AML-193 (cell line): ENCODE data around the gene SMAD2.

Source experiments
- DNase-seq, 2 experiments: peaks; one replicate each; lab custom pipeline; 2025; lab: John Stamatoyannopoulos, UW

Gene SMAD2

DNA sequence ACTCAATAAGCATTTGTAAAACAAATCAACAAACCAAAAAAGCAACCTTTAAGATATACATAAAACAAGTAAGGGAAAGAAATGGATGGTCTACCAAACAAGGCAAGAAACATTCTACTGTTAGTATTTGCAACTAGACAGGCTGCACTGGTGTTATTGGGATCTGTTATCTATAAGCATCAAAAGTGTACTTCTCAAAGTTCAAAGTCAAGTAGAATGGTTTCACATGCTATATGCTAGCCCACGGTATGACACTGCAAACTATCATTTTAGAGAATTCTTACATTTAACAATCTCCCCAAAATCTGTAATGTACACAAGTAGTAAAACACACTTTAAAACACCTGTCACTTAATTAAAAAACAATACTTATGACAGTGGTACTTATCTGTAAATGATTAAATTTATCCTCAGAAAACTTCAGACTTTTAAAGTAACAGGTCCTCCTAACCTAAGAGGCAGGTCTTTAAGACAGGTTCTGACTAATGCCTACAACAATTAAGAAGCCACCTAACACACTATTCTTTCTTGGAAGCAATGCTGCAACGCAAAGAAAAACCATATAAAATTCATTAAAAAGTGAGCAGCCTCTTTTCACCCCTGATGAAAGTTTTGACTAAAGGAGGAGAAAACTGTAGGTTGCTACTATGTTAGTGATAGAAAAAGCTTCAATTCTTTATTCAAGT, 34.8 kb downstream of the SMAD2 start:
- DNase-seq, result no peak

DNA sequence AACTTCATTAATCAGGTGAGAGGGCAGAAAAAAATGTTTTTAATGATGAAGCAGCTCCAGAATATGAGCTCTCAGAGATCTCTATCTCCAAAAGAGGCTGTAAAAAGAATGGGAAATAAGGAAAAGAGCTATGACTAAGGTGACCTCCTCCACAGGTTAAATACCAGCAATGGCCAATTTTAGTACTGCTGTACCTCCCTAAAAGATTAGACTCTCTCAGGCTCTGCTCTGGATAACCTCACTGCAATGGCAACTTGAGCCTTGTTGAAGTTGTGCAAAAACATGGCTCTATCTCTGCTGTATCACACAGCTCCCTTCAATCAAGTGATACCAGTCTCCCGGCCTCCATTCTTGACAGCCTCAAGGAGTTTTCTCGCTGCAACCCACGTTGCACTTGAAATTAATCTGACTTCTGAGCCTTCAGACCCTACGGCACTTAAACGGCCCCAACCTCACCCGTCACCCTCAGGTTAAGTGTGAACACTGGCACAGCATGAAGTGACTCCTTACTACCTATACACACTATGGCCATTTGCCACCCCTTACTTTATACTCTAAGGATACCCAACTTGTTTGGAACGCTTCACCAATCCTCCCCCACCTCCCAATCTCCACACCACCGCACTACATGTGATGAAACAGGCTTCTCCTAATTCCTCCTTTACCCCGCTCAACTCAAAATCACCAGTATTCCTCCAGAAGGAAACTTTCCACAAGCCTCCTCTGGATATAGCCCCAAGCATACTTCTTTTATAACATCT, 36.3 kb downstream of the SMAD2 start:
- DNase-seq, result no peak

DNA sequence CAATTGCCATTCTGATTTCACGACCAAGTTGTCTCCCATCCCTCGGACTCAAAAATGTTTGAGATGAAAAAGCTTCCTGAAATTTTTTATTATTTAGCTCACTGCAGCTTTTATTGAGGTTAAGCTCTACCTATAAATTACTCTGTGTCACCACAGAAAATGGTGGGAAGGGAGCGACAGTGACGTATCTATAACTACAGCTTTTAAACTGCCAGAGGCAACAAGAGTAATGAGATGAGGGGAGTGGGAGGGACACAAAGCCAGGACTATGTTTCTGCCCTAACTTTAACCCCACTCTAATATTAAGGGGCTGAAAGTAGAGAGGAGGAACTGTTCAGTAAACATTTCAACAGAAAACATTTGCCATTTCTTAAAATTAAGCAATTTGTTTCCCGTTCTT, 37.4 kb downstream of the SMAD2 start:
- DNase-seq, result no peak

DNA sequence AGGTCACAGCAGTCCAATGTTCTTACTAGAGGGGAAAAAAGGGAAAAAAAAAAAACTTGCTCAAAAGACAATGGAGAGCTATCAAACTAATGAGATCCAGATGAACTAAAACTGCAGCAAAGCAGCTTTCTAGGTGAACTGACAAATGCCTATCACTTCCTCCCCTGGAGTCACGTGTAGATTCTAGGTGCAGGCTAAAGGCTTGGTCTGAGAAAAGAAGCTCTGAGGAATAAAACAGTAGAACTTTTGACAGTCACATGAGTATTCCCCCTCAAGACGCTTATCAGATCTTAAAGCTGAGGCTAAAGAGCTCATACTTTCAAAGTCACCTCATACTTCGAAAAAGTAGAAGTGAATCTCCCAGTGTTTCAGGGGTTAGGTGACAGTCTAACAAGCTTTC, 42.3 kb downstream of the SMAD2 start:
- DNase-seq, result no peak

DNA sequence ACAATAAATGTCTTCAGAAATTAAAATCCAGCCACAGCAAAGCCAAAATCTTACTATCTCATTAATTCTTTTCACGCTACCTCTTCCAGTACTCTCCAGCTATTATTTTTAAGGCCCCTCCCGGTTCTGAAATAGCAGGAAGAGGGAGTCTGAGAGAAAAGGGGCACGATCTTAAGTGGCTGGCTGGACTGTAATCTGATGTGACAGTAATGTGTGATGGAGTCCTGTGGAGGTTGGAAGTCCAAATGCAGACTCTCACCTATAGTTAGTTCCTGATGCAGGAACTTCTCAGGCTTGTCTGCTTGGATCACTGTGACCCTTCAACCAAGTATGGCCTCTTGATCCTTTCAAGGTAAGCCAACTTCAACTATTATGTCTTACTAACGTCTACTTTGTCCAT, 43.2 kb downstream of the SMAD2 start:
- no peak for DNase-seq

DNA sequence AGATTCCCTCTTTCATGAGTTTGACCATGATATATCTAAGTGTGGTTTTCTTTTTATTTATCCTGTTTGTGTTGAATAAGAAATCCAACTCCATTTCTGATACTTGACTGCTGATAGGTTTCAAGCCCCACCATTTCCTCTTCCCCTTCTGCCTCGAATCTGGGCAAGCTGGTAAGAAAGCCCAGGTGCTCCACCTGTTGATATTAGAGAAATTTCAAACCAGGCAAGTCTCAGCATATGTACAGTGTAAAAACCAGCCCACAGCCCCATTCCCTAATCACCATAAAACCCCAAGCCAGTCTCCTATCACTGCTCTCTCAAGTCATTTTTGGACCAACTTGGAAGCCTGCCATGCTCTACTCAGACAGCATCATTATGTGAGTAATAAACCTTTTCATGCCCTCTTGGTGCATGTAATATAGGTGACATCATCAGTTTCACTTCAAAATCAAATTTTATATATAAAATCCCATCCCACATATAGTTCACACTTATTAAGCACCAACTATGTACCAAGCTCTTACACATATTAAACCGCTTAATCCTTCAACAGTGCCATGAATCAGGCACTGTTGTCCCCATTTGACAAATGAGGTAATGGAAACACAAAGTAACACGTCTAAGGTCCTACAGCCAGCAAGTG, 46.6 kb downstream of the SMAD2 start:
- no peak for DNase-seq

DNA sequence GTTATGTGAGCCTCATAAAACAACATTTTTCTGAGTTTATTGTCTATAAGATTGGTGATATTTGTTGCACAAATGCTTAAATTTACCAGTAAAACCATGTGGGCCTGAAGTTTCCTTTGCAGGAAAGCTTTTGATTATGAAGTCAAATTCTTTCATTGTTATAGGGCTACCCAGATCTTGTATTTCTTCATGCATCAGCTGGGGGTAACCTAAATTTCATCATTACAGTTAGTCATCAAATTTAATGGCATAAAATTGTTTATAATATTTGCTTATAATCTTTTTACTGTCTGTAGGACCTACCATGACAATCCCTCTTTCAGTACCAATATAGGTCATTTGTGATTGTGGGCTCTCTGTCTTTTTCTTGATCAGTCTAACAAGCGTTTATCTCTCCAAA, 47.8 kb downstream of the SMAD2 start:
- DNase-seq, result no peak

DNA sequence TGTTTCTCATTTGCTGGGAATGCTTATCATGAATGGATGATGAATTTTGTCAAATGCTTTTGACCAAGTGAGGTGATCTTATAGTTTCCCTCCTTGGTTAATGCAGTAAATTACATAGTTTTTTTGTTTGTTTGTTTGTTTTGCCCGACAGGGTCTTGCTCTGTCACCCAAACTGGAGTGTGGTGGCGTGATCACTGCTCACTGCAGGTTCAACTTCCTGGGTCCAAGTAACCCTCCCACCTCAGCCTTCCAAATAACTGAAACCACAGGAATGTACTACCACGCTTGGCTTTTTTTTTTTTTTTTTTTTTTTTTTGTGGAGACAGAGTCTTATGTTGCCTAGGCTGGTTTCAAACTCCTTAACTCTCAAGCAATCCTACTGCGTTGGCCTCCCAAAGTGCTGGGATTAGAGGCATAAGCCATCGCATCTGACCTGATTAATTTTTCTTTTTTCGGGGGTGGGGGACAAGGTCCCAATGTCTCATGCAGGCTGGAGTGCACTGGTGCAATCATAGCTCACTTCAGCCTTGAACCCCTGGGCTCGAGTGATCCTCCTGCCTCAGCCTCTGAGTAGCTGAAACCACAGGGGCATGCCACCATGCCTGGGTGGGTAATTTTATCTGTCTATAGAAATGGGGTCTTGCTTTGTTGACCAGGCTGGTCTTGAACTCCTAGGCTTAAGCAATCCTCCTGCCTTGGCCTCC, 48.6 kb downstream of the SMAD2 start:
- no peak for DNase-seq

DNA sequence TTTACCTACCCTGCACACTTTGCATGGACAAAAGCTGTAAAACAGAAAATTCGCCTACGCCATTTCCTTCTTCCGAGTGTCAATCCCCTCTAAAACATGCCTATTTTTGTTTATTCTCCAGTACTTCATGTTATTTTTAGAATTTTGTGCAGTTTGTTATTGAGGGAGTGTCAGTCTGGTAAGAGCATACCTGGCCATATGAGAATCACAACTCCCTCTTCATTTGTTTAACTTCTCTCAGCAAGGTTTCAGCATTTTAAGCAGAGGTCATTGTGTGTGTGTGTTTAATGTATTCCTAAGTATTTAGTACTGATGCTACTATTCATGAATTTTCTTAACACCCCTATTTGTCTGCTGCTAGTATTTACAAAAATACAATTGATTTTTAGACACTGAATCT, 49.4 kb downstream of the SMAD2 start:
- no peak for DNase-seq

DNA sequence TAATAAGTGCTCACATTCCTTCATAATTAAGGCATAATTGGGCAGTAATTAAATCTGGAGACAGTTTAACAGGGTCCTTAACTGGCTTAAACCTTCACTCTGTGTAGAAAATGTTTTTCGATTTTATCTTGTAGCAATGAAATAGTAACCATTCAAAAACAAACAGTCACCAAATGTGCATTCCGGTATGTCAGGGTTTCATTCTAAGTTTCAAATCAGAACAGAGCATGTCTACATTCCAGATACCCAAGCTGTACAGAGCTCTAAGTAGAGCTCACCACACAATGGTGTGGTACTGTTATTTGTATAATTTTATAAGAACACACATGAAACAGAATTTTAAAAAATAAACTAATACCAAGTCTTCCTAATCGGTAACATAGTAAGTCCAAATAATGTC, 52.6 kb downstream of the SMAD2 start:
- DNase-seq, result no peak

DNA sequence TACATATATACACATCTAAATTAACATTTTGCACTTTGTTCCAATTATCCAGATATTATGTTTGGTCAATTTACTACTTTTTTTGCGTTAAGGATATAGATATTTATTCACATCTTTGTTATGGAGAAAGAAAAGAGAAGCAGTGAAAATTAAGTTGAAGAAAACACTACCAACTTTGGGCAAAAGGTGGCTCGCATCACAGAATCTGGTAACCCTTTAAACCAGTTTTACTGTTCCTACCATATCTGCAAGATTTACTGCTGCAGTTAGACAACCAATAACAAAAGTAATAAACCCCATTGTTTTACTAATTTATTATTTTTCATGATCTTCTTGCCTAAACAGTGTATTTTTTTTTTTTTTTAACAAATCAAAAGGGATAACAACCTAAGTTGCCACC, 53.6 kb downstream of the SMAD2 start:
- DNase-seq, result no peak

DNA sequence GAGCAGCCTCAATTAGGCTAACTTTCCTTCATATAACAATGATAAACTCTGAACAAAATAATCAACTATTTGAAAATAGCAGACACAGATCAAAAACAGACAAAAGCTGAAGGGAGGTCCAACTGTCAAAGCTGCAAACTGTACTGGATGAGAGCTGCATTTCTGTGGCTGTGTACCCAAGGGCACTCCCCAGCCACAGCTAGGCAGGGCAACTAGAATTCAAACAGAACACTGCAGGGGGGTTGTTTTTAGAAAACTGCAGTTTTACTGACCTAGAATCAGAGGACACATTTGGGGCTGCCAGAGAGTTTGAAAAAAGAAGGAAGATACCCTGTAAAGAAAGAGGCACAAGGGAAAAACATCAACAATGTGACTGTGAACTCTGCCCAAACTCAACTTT, 56.8 kb downstream of the SMAD2 start:
- DNase-seq, result no peak

DNA sequence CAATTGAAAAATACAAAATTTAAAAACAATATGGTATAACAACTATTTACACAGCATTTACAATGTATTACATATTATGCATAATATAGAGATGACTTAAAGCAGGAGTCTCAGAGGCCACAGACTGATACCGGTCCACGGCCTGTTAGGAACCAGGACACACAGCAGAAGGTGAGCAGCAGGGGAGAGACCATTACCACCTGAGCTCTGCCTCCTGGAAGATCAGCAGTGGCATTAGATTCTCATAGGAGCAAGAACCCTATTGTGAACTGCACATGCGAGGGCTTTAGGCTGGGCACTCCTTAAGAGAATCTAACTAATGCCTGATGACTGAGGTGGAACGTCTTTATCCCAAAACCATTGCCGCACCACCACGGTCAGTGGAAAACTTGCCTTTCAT, 58.0 kb downstream of the SMAD2 start:
- no peak for DNase-seq

DNA sequence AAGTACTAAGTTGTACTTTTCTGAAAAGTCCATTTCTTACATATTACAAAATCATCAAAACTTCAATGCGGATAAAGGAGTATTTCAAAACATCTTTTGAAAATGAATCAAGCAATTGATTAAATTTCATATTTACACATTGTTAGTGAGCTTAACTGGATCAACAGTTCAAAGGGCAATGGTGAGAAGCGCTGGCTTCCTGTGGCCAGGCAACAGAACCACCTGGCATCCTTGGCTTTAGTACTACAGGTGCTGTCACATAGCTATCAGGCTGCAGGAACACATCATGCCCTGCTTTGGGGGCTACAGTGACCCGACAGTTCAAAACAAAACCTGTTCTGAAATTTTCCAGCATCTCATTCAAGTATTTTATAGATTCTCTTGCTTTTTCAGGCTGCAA, 59.2 kb downstream of the SMAD2 start:
- DNase-seq, result no peak

DNA sequence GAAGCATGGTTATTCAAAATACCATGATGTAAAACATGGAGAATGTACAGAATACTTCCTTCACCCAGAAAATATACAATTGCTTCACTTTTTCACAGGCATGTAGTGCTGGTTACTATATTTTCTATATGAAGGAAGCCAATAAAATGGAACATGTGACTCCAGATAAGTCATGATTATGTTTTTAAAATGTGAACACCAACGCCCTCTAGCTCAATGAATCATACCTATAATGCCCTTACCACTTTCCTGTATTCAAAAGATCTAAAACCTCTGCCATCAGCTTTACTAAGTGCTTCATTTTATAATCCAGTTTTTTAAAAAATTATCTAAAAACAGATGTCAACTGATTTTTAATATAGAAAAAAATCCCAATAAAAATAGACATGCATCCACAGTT, 59.9 kb downstream of the SMAD2 start:
- DNase-seq, result no peak

DNA sequence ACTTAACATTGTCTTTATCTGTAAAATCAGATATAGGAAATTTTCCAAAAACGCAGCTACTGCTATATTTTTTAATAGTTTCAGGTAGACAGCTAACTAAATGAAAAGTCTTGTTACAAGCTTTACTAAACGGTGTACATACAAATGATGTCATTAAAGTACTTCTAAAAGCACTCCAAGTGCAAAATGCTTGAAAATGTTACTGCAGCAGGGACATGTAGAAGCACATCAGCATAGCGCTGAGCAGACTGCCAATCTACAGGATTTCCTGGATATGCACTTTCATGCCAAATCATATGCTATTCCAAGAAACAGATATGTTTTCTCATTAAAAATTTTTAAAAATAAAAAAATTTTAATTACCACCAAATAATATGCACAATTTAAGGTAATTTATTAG, 61.7 kb downstream of the SMAD2 start:
- DNase-seq, result no peak

DNA sequence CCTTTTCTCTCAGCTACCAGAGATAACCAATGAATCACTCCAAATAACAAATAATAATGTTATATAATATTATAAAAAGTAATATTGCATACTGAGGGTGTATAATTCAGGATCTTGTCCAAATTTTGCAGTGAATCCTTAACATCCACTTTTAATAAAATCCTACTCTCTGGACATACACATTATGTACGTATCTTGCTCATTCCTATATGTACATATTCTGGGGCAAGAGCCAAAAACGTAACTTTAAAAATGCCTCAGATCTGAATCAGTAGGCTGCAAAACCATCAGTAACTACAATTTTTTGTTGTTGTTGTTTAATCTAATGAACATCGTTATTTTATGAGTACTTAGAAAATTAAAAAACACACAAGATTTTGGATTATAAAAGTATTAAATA, 65.3 kb downstream of the SMAD2 start:
- no peak for DNase-seq

DNA sequence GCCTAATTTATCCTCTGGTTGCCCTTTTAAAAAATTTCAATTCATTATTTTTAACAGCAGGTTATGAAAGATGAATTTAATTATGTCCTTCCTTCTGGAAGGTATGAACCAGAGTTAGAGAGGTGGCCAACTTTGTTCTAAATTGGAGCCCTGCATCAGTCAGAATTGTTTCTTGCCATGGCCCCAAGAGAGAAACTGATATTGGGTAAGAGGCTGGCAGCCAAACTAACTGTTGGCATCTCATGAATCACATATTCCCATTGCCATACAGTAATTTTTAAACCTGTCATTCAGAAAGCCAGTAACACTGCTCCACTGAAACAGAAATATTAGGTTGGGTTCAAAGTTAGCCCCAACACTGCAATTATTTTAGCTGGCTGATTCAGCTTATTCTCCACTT, 67.4 kb downstream of the SMAD2 start:
- no peak for DNase-seq

DNA sequence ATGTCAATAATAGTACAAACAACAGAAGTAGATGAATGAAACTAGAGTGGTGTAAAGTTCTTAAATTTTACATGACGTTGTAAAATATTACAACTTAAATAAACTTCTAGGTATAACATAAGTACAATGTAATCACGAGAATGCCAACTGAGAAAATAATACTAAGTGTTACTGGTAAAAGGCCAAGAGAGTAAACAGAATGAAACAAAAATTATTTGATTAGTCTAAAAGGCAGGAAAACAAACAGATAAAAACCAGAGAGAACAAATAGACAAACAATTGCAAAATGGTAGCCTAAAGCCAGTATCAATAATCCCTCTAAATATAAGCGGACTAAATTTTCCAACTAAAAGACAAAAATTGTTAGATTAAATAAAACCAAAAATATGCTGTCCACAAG, 71.9 kb downstream of the SMAD2 start:
- DNase-seq, result no peak

DNA sequence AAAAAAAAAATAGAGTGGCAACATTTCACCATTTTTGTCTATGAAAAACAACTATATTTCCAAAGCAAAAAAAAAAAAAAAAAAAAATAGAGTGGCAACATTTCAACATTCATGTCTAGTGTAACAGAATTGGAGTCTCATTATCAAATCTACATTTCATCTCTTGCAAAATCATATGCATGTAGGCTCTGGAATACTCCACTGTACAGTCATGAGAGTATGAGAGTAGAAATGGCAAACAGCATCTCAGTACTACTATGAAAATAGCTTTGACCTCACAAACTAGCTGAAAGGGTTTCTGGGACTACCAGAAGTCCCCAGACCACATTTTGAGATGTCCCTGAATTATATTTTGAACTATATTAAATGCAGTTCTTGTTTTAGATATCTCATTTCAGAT, 82.8 kb downstream of the SMAD2 start:
- DNase-seq, result no peak

DNA sequence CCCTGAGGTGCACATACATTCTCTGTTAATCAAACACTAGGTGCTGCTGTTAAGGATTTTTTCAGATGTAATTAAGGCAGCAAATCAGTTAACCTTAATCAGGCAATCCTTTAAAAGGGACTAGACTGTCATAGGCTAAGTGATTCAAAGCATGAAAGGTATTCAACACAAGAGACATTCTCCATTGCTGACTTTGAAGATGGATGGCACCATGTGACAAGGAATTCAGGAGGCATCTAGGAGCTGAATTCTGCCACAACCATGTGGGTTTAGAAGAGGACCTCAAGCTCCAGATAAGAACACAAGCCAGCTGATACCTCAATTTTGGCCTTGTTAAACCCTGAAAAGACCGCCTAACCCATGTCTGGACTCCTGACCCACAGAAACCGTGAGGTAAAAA, 84.0 kb downstream of the SMAD2 start:
- DNase-seq, result no peak

DNA sequence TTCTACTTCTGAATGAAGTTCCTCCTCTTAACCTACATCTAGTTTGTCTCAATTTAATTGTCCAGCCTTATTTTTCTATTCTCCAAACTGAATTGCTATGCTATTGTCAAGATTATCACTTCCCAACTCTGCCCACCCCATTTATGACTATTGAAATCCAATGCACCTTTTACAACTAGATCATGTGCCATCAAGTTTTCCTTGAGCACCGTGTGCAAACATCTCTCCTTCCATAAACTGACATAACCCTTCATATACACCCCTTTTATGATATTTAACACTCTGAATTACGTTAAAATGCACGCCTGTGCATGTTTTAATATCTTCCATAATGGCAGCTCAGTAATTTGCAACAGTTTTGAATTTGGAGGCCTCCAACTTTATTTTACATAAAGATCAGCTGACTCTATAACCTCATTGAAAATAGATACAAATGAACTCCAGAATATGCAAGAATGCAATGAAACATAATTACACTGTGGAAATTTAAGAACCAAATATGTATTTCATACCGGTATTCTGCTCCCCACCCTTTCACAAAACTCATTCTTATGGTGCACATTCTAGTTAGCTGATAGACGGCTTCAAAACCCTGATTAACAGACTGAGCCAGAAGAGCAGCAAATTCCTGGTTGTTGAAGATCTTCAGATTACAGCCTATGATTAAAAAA, 85.5 kb downstream of the SMAD2 start:
- DNase-seq, result no peak
